Measurements from ENCODE around the gene C2orf81. TPM values are rescaled to one million over a fixed set of nuclear protein-coding genes. Genes with fewer than 3 reads are reported as not detected.

C2orf81 gene
- total and polyA plus RNA-seq, 2 of the 4 experiments (the other 2 are of a cell fraction) = 0.18 to 0.74 TPM

GRCh38 chr2:74417763-74418162 is 3.7 kb downstream of the C2orf81 start:
- Histone ChIP-seq H4K8ac (ENCODE audit: low read depth in 2 of 2, low read length in 2 of 2) (no peak overlapping the region), H3K18ac (ENCODE audit: low read depth, low read length) (no peak overlapping the region), H2BK20ac (ENCODE audit: low read depth, low read length) (no peak overlapping the region), H2AFZ (replicated peaks; ENCODE audit: low read length, poor library complexity) (no peak overlapping the region), H3K4me1 (ENCODE audit: control insufficient read depth, insufficient read depth, low read length) (peaks cover 3% of the 10 kb centered on the region), H4K20me1 (ENCODE audit: insufficient read depth, low read length) (no peaks in the 10 kb centered on the region), H3K27ac (ENCODE audit: insufficient read depth, low read length) (no peak overlapping the region), H3K36me3 (ENCODE audit: control insufficient read depth, insufficient read depth, low read length) (no peaks in the 10 kb centered on the region), H3K4ac (ENCODE audit: low read depth, low read length) (no peak overlapping the region), H3K4me3 (ENCODE audit: insufficient read depth, low read depth, low read length) (no peak overlapping the region), H3K56ac (ENCODE audit: extremely low read depth, insufficient read depth, low read length) (no peak overlapping the region), H3K14ac (replicated peaks; ENCODE audit: low read depth, low read length) (no peak overlapping the region), H2BK120ac (ENCODE audit: low read depth, low read length) (no peak overlapping the region), H2AK5ac (ENCODE audit: low read depth, low read length) (no peak overlapping the region), H2BK5ac (ENCODE audit: low read depth, low read length, poor library complexity, severe bottlenecking) (no peak overlapping the region), H3K4me2 (ENCODE audit: low read depth, low read length) (no peak overlapping the region), H3K23ac (ENCODE audit: low read depth, low read length) (no peak overlapping the region), H3K79me1 (ENCODE audit: low read depth in 1 of 2, low read length in 2 of 2) (peaks cover 1 to 4% of the 10 kb centered on the region in 2 experiments; a peak in 1 of 4 replicates), H4K5ac (ENCODE audit: low read depth, low read length) (no peak overlapping the region), H2BK15ac (ENCODE audit: low read depth, low read length) (no peak overlapping the region), H4K91ac (ENCODE audit: insufficient read depth, low read depth, low read length) (no peak overlapping the region), H3K9ac (ENCODE audit: low read depth, low read length) (no peak overlapping the region), H3K27me3 (ENCODE audit: control insufficient read depth, insufficient read depth, low read length) (peaks cover 29% of the 10 kb centered on the region), H2AK9ac (replicated peaks; ENCODE audit: low read depth, low read length, poor library complexity) (no peak overlapping the region), H3K9me3 (ENCODE audit: control insufficient read depth, insufficient read depth, low read length) (no peaks in the 10 kb centered on the region), H3K9me1 (ENCODE audit: insufficient read depth, low read length) (peaks cover 4% of the 10 kb centered on the region)
- TF ChIP-seq CTCF (conservative IDR thresholded peaks at IDR 0.05; ENCODE audit: low read depth, low read length) = no peak
- TF ChIP-seq ELK1 (IDR thresholded peaks at IDR 0.05; ENCODE audit: borderline replicate concordance, low read depth, low read length) = no peak
- no peak for TF ChIP-seq CEBPB (IDR thresholded peaks at IDR 0.05; ENCODE audit: low read depth, low read length)
- TF ChIP-seq BHLHE40 (IDR thresholded peaks at IDR 0.05; ENCODE audit: low read depth, low read length) = no peak
- TF ChIP-seq RCOR1 (IDR thresholded peaks at IDR 0.05; ENCODE audit: insufficient replicate concordance, low read length) = no peak
- no peak for TF ChIP-seq MXI1 (IDR thresholded peaks at IDR 0.05; ENCODE audit: borderline replicate concordance, low read depth, low read length)
- TF ChIP-seq MAZ (IDR thresholded peaks at IDR 0.05; ENCODE audit: borderline replicate concordance, low read depth, low read length) = no peak
- no peak for TF ChIP-seq RAD21 (IDR thresholded peaks at IDR 0.05; ENCODE audit: low read length)
- intact Hi-C loops (cut with micrococcal nuclease) = no loop called here
- ChIA-PET POLR2A (ENCODE audit: unreplicated experiment) (no interaction called here), CTCF (no interaction called here)
- dilution Hi-C loops (cut with HindIII; ENCODE audit: low sequenced_read_pairs, unreplicated experiment) = no loop called here
- DNase-seq (no peak), ATAC-seq (ENCODE audit: low read depth) (no peak)
- BruUV-seq (replicated peaks) = no TSS peak
- in situ Hi-C loops (cut with MboI; ENCODE audit: low sequenced_read_pairs) = no loop called here
- WGBS, 2 experiments (ENCODE audit: extremely low coverage in 2 of 2, insufficient read length in 1 of 2) = 40% methylated on average over 1 of the region's 6 CpGs; no CpG with 5 or more reads in 1 of the 2 experiments

Data from IMR-90 (cell line).